Fibroblast of upper back skin (primary cell): Measurements from ENCODE around the gene S100A3.
"Not testable (repeated sequence)": the region's sequence is repeated elsewhere in the genome, so short reads cannot be mapped to it uniquely, and the experiment has no call there.

ENCODE experiments used
- DNase-seq: peaks from one replicate; pipeline ENCODE4 v3.0.0-alpha.2; 2013

S100A3 gene

GRCh38 chr1:153548722-153549688, at the start of gene S100A3:
Gene S100A3, minus strand, starts transcription at chr1:153549258. Its CDS starts 773 bp downstream, at chr1:153548485.
- DNase-seq, result peak; percentile 91

- DNase-seq, result peak; percentile 72
These were observed 49.5 kb upstream of the S100A3 start for GRCh38 chr1:153598309-153599172.

- no peak for DNase-seq
These were observed 48.1 kb upstream of the S100A3 start for GRCh38 chr1:153597206-153597605.

GRCh38 chr1:153592748-153593147, 43.7 kb upstream of the S100A3 start:
- no peak for DNase-seq

GRCh38 chr1:153588482-153588881, 39.4 kb upstream of the S100A3 start:
- no peak for DNase-seq

GRCh38 chr1:153588033-153588432, 39.0 kb upstream of the S100A3 start:
- DNase-seq, result not testable (repeated sequence)

- no peak for DNase-seq
These were observed 38.3 kb upstream of the S100A3 start for GRCh38 chr1:153587314-153587713.

GRCh38 chr1:153586347-153586746, 37.3 kb upstream of the S100A3 start:
- DNase-seq, result no peak

GRCh38 chr1:153585006-153585405, 35.9 kb upstream of the S100A3 start:
- no peak for DNase-seq

GRCh38 chr1:153583976-153584375, 34.9 kb upstream of the S100A3 start:
- no peak for DNase-seq

- not testable (repeated sequence) for DNase-seq
These were observed 34.5 kb upstream of the S100A3 start for GRCh38 chr1:153583514-153583913.

GRCh38 chr1:153582836-153583235, 33.8 kb upstream of the S100A3 start:
- not testable (repeated sequence) for DNase-seq

GRCh38 chr1:153578936-153579335, 29.9 kb upstream of the S100A3 start:
- peak; percentile 32 for DNase-seq

- DNase-seq, result peak; percentile 74
These were observed 29.4 kb upstream of the S100A3 start for GRCh38 chr1:153578490-153578889.

GRCh38 chr1:153577624-153578051, 28.6 kb upstream of the S100A3 start:
- no peak for DNase-seq

GRCh38 chr1:153577138-153577537, 28.1 kb upstream of the S100A3 start:
- DNase-seq, result no peak

GRCh38 chr1:153575497-153575896, 26.4 kb upstream of the S100A3 start:
- DNase-seq, result not testable (repeated sequence)

- not testable (repeated sequence) for DNase-seq
These were observed 26.0 kb upstream of the S100A3 start for GRCh38 chr1:153575081-153575491.

GRCh38 chr1:153573351-153573750, 24.3 kb upstream of the S100A3 start:
- peak; percentile 27 for DNase-seq

- peak; percentile 80 for DNase-seq
These were observed 23.5 kb upstream of the S100A3 start for GRCh38 chr1:153572569-153573015.

GRCh38 chr1:153571706-153572105, 22.6 kb upstream of the S100A3 start:
- DNase-seq, result no peak

- no peak for DNase-seq
These were observed 21.8 kb upstream of the S100A3 start for GRCh38 chr1:153570874-153571273.

- DNase-seq, result no peak
These were observed 20.4 kb upstream of the S100A3 start for GRCh38 chr1:153569465-153569864.
